Suprapubic skin (tissue), 4 donors: ENCODE data around the gene TAF1B. TPM values are rescaled to one million over a fixed set of nuclear protein-coding genes. Genes with fewer than 3 reads are reported as not detected.

Experiments
- DNase-seq, 2 donors: peaks; one replicate each; pipeline ENCODE4 v3.0.0-alpha.2; 2019; ENCODE audit warnings: low spot score in 2 of 2
- H3K27ac ChIP-seq: fragments of 200-600 bp; sonication (generic); one replicate; pipeline ENCODE4 v1.5.1; 2019
- H3K27me3 ChIP-seq: fragments of 200-600 bp; sonication (generic); one replicate; pipeline ENCODE4 v1.5.1; 2019
- H3K36me3 ChIP-seq: fragments of 200-600 bp; sonication (generic); one replicate; pipeline ENCODE4 v1.5.1; 2019
- H3K4me1 ChIP-seq: fragments of 200-600 bp; sonication (generic); one replicate; pipeline ENCODE4 v1.5.1; 2019
- H3K4me3 ChIP-seq: fragments of 200-600 bp; sonication (generic); one replicate; pipeline ENCODE4 v1.5.1; 2019; ENCODE audit warnings: mild to moderate bottlenecking
- H3K9me3 ChIP-seq: fragments of 200-600 bp; sonication (generic); one replicate; pipeline ENCODE4 v1.5.1; 2019
- CTCF ChIP-seq, 2 donors: fragments of 200-600 bp in 1 of 2; fragments of 450-650 bp in 1 of 2; sonication (generic) in 1 of 2; IDR thresholded peaks; one replicate each; pipeline ENCODE4 v1.5.1; 2016 to 2019; ENCODE audit warnings: antibody characterized with exemption in 2 of 2, mild to moderate bottlenecking in 1 of 2, moderate library complexity in 1 of 2
- EP300 ChIP-seq: sonication (generic); formaldehyde crosslinking; IDR thresholded peaks from one replicate; pipeline ENCODE4 v1.6.1; 2017; ENCODE audit warnings: antibody characterized with exemption
- POLR2A ChIP-seq, 2 donors: fragments of 450-650 bp; IDR thresholded peaks; one replicate each; pipeline ENCODE4 v1.6.1; 2017; ENCODE audit warnings: antibody characterized with exemption in 2 of 2, mild to moderate bottlenecking in 2 of 2, moderate library complexity in 2 of 2
- POLR2AphosphoS5 ChIP-seq, 3 donors: sonication (generic); formaldehyde crosslinking; IDR thresholded peaks; one replicate each; pipeline ENCODE4 v1.6.1; 2017; ENCODE audit warnings: antibody characterized with exemption in 3 of 3
- WGBS: methylation state at CpG from one replicate; pipeline ENCODE4 v1.1.5; 2018; 5-methylcytosine and 5-hydroxymethylcytosine counted together
- total RNA-seq, 4 donors: library from RNA; depleted of rRNA; stranded (reverse); fragments of >200 nt; gene quantifications; one replicate each; pipeline ENCODE4 v1.1.0, GENCODE V29; 2016

The TAF1B gene
- total RNA-seq, 4 donors from 2014 or later: 12.7 to 24.0 (median 18.0) TPM

- 51% methylated on average over 5 of the region's 5 CpGs for WGBS
- H3K27me3 ChIP-seq: no peaks in the 10 kb centered on the region
- TF ChIP-seq POLR2AphosphoS5 (IDR thresholded peaks at IDR 0.05): no peak
- no peak for TF ChIP-seq POLR2A (IDR thresholded peaks at IDR 0.05)
- TF ChIP-seq EP300: no peak
- no peak for TF ChIP-seq CTCF (IDR thresholded peaks at IDR 0.05)
- H3K36me3 ChIP-seq: no peaks in the 10 kb centered on the region
- H3K4me3 ChIP-seq: no peak overlapping the region
- peaks cover 74% of the 10 kb centered on the region for H3K4me1 ChIP-seq
- no peaks in the 10 kb centered on the region for H3K9me3 ChIP-seq
- no peak for DNase-seq
- peak overlapping the region; percentile 92 for H3K27ac ChIP-seq
Measured at GRCh38 chr2:9800639-9800974, 42.7 kb upstream of the TAF1B start.

GRCh38 chr2:9800975-9801726, 42.1 kb upstream of the TAF1B start:
- no peaks in the 10 kb centered on the region for H3K27me3 ChIP-seq
- H3K4me1 ChIP-seq: peaks cover 77% of the 10 kb centered on the region
- peak overlapping the region; percentile 17 for H3K4me3 ChIP-seq
- TF ChIP-seq EP300: no peak
- TF ChIP-seq POLR2AphosphoS5 (IDR thresholded peaks at IDR 0.05): peak in 1 of 3 donors; percentile 12
- TF ChIP-seq CTCF (IDR thresholded peaks at IDR 0.05): no peak
- no peak for TF ChIP-seq POLR2A (IDR thresholded peaks at IDR 0.05)
- peak; percentile 83 to 87 for DNase-seq
- H3K36me3 ChIP-seq: no peaks in the 10 kb centered on the region
- H3K9me3 ChIP-seq: no peaks in the 10 kb centered on the region
- 37% methylated on average over 13 of the region's 25 CpGs for WGBS
- H3K27ac ChIP-seq: peak overlapping the region; percentile 92

GRCh38 chr2:9802576-9802993, 40.7 kb upstream of the TAF1B start:
- Histone ChIP-seq H3K27me3 (no peaks in the 10 kb centered on the region), H3K27ac (peak overlapping the region; percentile 92), H3K4me1 (peaks cover 74% of the 10 kb centered on the region), H3K4me3 (no peak overlapping the region), H3K36me3 (no peaks in the 10 kb centered on the region), H3K9me3 (no peaks in the 10 kb centered on the region)
- TF ChIP-seq CTCF (IDR thresholded peaks at IDR 0.05): no peak
- TF ChIP-seq POLR2AphosphoS5 (IDR thresholded peaks at IDR 0.05): no peak
- no peak for TF ChIP-seq EP300
- no peak for TF ChIP-seq POLR2A (IDR thresholded peaks at IDR 0.05)
- WGBS: 61% methylated on average over 7 of the region's 8 CpGs
- DNase-seq: peak; percentile 62 to 64

- 72% methylated on average over 17 of the region's 17 CpGs for WGBS
- Histone ChIP-seq H3K4me3 (no peak overlapping the region), H3K36me3 (no peaks in the 10 kb centered on the region), H3K4me1 (peaks cover 71% of the 10 kb centered on the region), H3K27me3 (no peaks in the 10 kb centered on the region), H3K27ac (peak overlapping the region; percentile 92), H3K9me3 (no peaks in the 10 kb centered on the region)
- TF ChIP-seq CTCF (IDR thresholded peaks at IDR 0.05) (no peak), POLR2AphosphoS5 (IDR thresholded peaks at IDR 0.05) (no peak), EP300 (no peak), POLR2A (IDR thresholded peaks at IDR 0.05) (no peak)
- DNase-seq: peak; percentile 77 to 82
Measured at GRCh38 chr2:9803023-9803805, 40.1 kb upstream of the TAF1B start.
